Right atrium auricular region (tissue), 2 donors: ENCODE measurements around the gene NTRK3. TPM values are rescaled to one million over a fixed set of nuclear protein-coding genes. Genes with fewer than 3 reads are reported as not detected.
A peak's percentile ranks its signal among the peaks of the same experiment; 100 is the strongest.

ENCODE experiments used
- DNase-seq: peaks from one replicate; pipeline ENCODE4 v3.0.0-alpha.2; 2019; ENCODE audit warnings: low spot score
- H3K27ac ChIP-seq, 2 donors: fragments of 200-600 bp; sonication (generic); 1 replicate in 1 of 2; 2 replicates in 1 of 2; pipeline ENCODE4 v1.5.1; 2016 to 2019
- H3K27me3 ChIP-seq, 2 donors: fragments of 200-600 bp; sonication (generic); one replicate each; pipeline versions ENCODE4 v1.5.1 to v1.6.0; 2017 to 2019
- H3K36me3 ChIP-seq: fragments of 200-600 bp; sonication (generic); one replicate; pipeline ENCODE4 v1.5.1; 2016
- H3K4me1 ChIP-seq, 2 donors: fragments of 200-600 bp; sonication (generic); one replicate each; pipeline versions ENCODE4 v1.5.1 to v1.6.0; 2017 to 2019
- H3K4me3 ChIP-seq, 2 donors: fragments of 200-600 bp; sonication (generic); 1 replicate in 1 of 2; 2 replicates in 1 of 2; pipeline ENCODE4 v1.5.1; 2017 to 2019; ENCODE audit warnings: mild to moderate bottlenecking in 1 of 2, moderate library complexity in 1 of 2
- H3K9me3 ChIP-seq, 2 donors: fragments of 200-600 bp; sonication (generic); one replicate each; pipeline ENCODE4 v1.5.1; 2019
- CTCF ChIP-seq, 2 donors: fragments of 200-600 bp; sonication (generic); IDR thresholded peaks; one replicate each; pipeline ENCODE4 v1.5.1; 2019; ENCODE audit warnings: antibody characterized with exemption in 2 of 2
- total RNA-seq, 2 donors: library from RNA; depleted of rRNA; stranded (reverse); fragments of >200 nt; gene quantifications; one replicate each; pipeline ENCODE4 v1.1.0, GENCODE V29; 2016

The NTRK3 gene
- total RNA-seq, 2 donors from 2014 or later, result 1.5 to 4.5 TPM

- Histone ChIP-seq H3K9me3 (peaks cover 0 to 4% of the 10 kb centered on the region in 2 donors), H3K27me3 (no peaks in the 10 kb centered on the region), H3K4me1 (peaks cover 0 to 11% of the 10 kb centered on the region in 2 donors), H3K4me3 (no peak overlapping the region), H3K36me3 (no peaks in the 10 kb centered on the region), H3K27ac (no peak overlapping the region)
- TF ChIP-seq CTCF (IDR thresholded peaks at IDR 0.05), result no peak
- no peak for DNase-seq
Measured at GRCh38 chr15:88242586-88243555, 13.7 kb downstream of the NTRK3 start.

DNA sequence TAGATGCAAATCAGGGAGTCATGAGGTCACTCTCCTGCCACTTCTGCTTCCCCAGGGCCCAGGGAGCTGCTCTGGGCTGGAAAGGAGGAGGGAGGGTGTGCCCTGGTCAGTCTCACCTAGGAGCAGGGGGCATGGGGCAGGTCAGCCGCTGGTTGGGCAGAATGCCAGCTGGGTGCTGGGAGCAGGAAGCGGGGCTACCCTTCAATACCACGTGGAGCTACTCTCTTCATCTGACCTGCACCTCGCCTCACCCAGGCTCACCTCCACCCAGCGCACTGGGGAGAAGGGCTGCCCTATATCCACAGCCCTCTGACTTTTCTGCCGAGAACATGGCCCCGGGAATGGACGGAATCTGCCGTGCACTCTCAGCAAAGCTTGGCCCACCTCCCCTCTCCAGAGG, 15.1 kb downstream of the NTRK3 start:
- Histone ChIP-seq H3K36me3 (no peaks in the 10 kb centered on the region), H3K27me3 (no peaks in the 10 kb centered on the region), H3K4me1 (peaks cover 0 to 5% of the 10 kb centered on the region in 2 donors), H3K27ac (no peak overlapping the region), H3K4me3 (no peak overlapping the region), H3K9me3 (peaks cover 0 to 10% of the 10 kb centered on the region in 2 donors)
- DNase-seq, result no peak
- TF ChIP-seq CTCF (IDR thresholded peaks at IDR 0.05), result no peak

DNA sequence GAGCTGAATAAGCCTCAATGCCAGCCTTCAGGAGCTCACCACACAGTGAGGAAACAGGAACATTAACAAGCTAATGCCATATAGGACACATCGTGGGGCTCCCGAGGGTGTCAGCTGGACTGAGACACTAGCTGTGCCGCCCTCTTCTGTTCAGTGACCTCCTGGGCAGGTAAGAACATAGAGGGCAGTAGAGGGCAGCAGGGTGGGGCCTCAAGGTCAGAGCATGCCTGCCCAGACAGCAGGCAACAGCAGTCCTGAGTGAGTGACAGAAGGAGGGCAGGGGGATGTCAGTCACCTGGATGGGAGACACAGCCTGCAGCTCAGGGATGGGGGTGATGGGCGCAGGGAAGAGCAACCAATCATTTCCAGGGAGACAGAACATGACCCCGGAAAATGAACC, 15.5 kb downstream of the NTRK3 start:
- DNase-seq, result no peak
- H3K9me3 ChIP-seq, result peaks cover 0 to 10% of the 10 kb centered on the region in 2 donors
- H3K27me3 ChIP-seq, result no peaks in the 10 kb centered on the region
- H3K4me3 ChIP-seq, result no peak overlapping the region
- H3K27ac ChIP-seq, result no peak overlapping the region
- no peak for TF ChIP-seq CTCF (IDR thresholded peaks at IDR 0.05)
- peaks cover 0 to under 1% of the 10 kb centered on the region in 2 donors for H3K4me1 ChIP-seq
- no peaks in the 10 kb centered on the region for H3K36me3 ChIP-seq

- Histone ChIP-seq H3K27me3 (no peaks in the 10 kb centered on the region), H3K4me1 (no peaks in the 10 kb centered on the region), H3K4me3 (no peak overlapping the region), H3K36me3 (no peaks in the 10 kb centered on the region), H3K9me3 (peaks cover 0 to 10% of the 10 kb centered on the region in 2 donors), H3K27ac (peak overlapping the region in 1 of 2 donors; percentile 72)
- TF ChIP-seq CTCF (IDR thresholded peaks at IDR 0.05), result no peak
- no peak for DNase-seq
Measured at GRCh38 chr15:88239594-88239993, 16.9 kb downstream of the NTRK3 start.

DNA sequence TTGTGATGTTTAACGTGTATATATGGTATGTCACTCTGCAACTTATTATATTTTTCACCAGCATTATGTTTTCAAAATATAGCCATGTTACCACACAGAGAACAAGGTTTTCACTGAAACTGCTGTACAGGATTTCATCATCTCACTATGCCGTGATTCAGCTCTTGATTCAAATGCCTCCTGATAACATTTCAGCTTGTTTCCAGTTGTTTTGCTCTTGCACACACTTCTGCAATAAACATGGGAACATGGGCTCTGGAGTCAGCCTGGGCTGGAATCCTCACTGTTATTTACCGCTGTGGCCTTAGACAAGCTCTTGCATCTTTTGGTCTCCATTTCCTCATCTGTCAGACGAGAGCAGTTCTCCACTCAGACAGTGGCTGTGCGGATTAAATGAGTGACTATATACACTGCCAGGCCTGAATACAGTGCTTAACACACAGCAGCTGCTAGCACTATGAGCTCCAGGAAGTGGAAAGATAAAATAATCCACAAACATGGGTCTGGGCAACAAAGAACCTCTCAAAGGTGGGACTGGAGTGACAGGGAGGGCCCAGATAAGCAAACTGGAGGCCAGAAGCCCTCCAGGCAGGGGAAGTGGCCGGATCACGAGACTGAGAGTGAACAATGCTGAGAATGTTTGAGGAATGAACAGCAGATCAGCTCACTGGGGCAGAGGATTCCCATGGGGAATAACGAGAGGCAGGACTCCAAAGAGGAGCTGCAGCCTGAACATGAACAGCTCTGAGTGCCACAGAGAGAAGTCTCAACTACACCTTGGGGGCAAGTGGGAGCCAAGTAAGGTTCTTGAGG, 17.7 kb downstream of the NTRK3 start:
- peaks cover 0 to 10% of the 10 kb centered on the region in 2 donors for H3K9me3 ChIP-seq
- no peak overlapping the region for H3K4me3 ChIP-seq
- H3K27ac ChIP-seq, result peak overlapping the region in 1 of 2 donors; percentile 72

More for the DNA sequence above, 17.7 kb downstream of the NTRK3 start:
- Histone ChIP-seq H3K4me1 (no peaks in the 10 kb centered on the region), H3K27me3 (no peaks in the 10 kb centered on the region), H3K36me3 (no peaks in the 10 kb centered on the region)
- no peak for DNase-seq
- no peak for TF ChIP-seq CTCF (IDR thresholded peaks at IDR 0.05)
